Duodenal mucosa (tissue), 2 donors: ENCODE results near the gene ATRN.

ENCODE experiments used
- H3K27ac ChIP-seq: one replicate; pipeline ENCODE4 v1.7.0; 2013; ENCODE audit warnings: low read depth, low read length
- H3K27me3 ChIP-seq, 2 donors: one replicate each; pipeline ENCODE4 v1.7.0; 2013; ENCODE audit warnings: low read length in 2 of 2, control low read depth in 1 of 2; ENCODE audit not compliant: insufficient read depth in 2 of 2, control insufficient read depth in 1 of 2
- H3K36me3 ChIP-seq, 2 donors: one replicate each; pipeline ENCODE4 v1.7.0; 2013; ENCODE audit warnings: low read length in 2 of 2, control low read depth in 1 of 2; ENCODE audit not compliant: insufficient read depth in 2 of 2, control insufficient read depth in 1 of 2
- H3K4me1 ChIP-seq, 2 donors: one replicate each; pipeline ENCODE4 v1.7.0; 2013; ENCODE audit warnings: low read length in 2 of 2, control low read depth in 1 of 2; ENCODE audit not compliant: insufficient read depth in 2 of 2, control insufficient read depth in 1 of 2
- H3K4me3 ChIP-seq, 2 donors: one replicate each; pipeline ENCODE4 v1.7.0; 2013; ENCODE audit warnings: low read length in 2 of 2, low read depth in 1 of 2
- H3K9ac ChIP-seq, 2 donors: one replicate each; pipeline ENCODE4 v1.7.0; 2013; ENCODE audit warnings: low read length in 2 of 2, low read depth in 1 of 2
- H3K9me3 ChIP-seq, 2 donors: one replicate each; pipeline ENCODE4 v1.7.0; 2013; ENCODE audit warnings: low read length in 2 of 2, control low read depth in 1 of 2; ENCODE audit not compliant: control insufficient read depth in 1 of 2

The ATRN gene

DNA sequence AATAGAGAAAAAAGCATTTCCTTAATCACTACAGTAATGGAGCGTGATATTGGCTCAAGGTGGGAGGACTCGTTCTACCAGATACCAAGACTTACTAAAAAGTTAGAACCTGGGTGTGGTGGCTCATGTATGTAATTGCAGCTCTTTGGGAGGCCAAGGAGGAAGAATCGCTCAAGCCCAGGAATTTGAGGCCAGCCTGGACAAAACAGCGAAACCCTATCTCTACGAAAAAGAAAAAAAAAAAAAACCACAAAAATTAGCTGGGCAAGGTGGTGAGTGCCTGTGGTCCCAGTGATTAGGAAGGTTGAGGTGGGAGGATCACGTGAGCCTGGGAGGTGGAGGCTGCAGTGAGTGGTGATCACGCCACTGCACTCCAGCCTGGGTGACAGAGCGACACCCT lies 24.0 kb upstream of the ATRN start:
- H3K9me3 ChIP-seq = no peaks in the 10 kb centered on the region
- H3K9ac ChIP-seq = no peak overlapping the region
- no peaks in the 10 kb centered on the region for H3K4me1 ChIP-seq
- no peak overlapping the region for H3K27ac ChIP-seq
- no peak overlapping the region for H3K4me3 ChIP-seq
- no peaks in the 10 kb centered on the region for H3K27me3 ChIP-seq
- H3K36me3 ChIP-seq = no peaks in the 10 kb centered on the region

- H3K4me1 ChIP-seq = no peaks in the 10 kb centered on the region
- no peak overlapping the region for H3K4me3 ChIP-seq
- no peak overlapping the region for H3K9ac ChIP-seq
- no peaks in the 10 kb centered on the region for H3K27me3 ChIP-seq
- no peaks in the 10 kb centered on the region for H3K36me3 ChIP-seq
- no peaks in the 10 kb centered on the region for H3K9me3 ChIP-seq
- H3K27ac ChIP-seq = no peak overlapping the region
Observed at GRCh38 chr20:3447321-3447720, 23.5 kb upstream of the ATRN start.

- no peaks in the 10 kb centered on the region for H3K4me1 ChIP-seq
- H3K27me3 ChIP-seq = no peaks in the 10 kb centered on the region
- H3K27ac ChIP-seq = no peak overlapping the region
- H3K9ac ChIP-seq = no peak overlapping the region
- no peaks in the 10 kb centered on the region for H3K9me3 ChIP-seq
- no peak overlapping the region for H3K4me3 ChIP-seq
- H3K36me3 ChIP-seq = no peaks in the 10 kb centered on the region
Observed at GRCh38 chr20:3449319-3449718, 21.5 kb upstream of the ATRN start.

DNA sequence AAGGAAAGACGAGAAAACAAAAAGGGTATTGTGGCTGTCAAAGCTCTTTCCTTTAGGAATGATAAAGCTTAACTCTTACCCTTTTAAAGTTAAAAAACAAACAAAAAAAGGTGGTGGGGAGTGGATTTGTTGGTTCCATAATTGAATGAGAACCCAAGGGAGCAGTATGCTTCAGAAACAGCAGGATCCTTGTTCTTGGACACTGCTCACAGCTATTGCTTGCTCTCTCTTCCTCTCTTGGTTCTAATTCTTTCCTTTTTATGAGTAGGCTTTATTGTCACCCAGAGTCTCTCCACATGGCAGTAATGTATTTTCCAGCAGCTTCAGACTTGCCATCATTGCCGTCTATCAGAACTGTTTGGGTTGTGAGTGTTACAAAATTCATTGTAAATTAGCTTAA lies 18.7 kb upstream of the ATRN start:
- Histone ChIP-seq H3K9ac (no peak overlapping the region), H3K36me3 (no peaks in the 10 kb centered on the region), H3K27me3 (no peaks in the 10 kb centered on the region), H3K27ac (no peak overlapping the region), H3K9me3 (no peaks in the 10 kb centered on the region), H3K4me1 (no peaks in the 10 kb centered on the region), H3K4me3 (no peak overlapping the region)

DNA sequence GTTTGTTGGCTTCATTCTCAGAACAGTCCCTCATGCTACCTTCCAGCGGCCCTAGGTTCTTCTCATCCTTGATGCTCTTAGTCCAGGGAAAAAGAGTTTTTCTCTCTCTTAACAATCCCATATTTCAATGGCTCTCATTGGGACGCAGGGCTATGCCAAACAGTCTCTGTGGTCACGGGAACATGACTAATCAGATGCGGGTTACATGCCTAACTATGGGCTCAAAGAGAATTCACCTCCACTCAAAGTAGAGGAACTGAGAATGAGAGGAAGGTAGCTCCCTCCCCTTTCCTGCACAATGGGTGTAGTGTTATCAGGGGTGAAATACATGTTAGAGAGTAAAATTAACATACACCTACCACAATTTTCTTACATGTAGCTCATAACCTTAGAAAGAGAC lies 18.1 kb upstream of the ATRN start:
- Histone ChIP-seq H3K27me3 (no peaks in the 10 kb centered on the region), H3K36me3 (no peaks in the 10 kb centered on the region), H3K27ac (no peak overlapping the region), H3K4me3 (no peak overlapping the region), H3K9ac (no peak overlapping the region), H3K4me1 (no peaks in the 10 kb centered on the region), H3K9me3 (no peaks in the 10 kb centered on the region)

GRCh38 chr20:3454831-3455230 lies 16.0 kb upstream of the ATRN start:
- no peak overlapping the region for H3K4me3 ChIP-seq
- peaks cover 4% of the 10 kb centered on the region in 2 donors for H3K4me1 ChIP-seq
- H3K27me3 ChIP-seq = no peaks in the 10 kb centered on the region
- no peaks in the 10 kb centered on the region for H3K9me3 ChIP-seq
- H3K9ac ChIP-seq = no peak overlapping the region
- H3K36me3 ChIP-seq = no peaks in the 10 kb centered on the region
- H3K27ac ChIP-seq = no peak overlapping the region

- Histone ChIP-seq H3K4me1 (peaks cover 7 to 9% of the 10 kb centered on the region in 2 donors), H3K27me3 (no peaks in the 10 kb centered on the region), H3K4me3 (no peak overlapping the region), H3K9me3 (no peaks in the 10 kb centered on the region), H3K9ac (no peak overlapping the region), H3K27ac (no peak overlapping the region), H3K36me3 (no peaks in the 10 kb centered on the region)
Observed at GRCh38 chr20:3456648-3457047, 14.2 kb upstream of the ATRN start.

- Histone ChIP-seq H3K9me3 (no peaks in the 10 kb centered on the region), H3K36me3 (no peaks in the 10 kb centered on the region), H3K4me3 (peak overlapping the region in 1 of 2 donors; percentile 30)
Observed at GRCh38 chr20:3459881-3460307, 10.9 kb upstream of the ATRN start.

DNA sequence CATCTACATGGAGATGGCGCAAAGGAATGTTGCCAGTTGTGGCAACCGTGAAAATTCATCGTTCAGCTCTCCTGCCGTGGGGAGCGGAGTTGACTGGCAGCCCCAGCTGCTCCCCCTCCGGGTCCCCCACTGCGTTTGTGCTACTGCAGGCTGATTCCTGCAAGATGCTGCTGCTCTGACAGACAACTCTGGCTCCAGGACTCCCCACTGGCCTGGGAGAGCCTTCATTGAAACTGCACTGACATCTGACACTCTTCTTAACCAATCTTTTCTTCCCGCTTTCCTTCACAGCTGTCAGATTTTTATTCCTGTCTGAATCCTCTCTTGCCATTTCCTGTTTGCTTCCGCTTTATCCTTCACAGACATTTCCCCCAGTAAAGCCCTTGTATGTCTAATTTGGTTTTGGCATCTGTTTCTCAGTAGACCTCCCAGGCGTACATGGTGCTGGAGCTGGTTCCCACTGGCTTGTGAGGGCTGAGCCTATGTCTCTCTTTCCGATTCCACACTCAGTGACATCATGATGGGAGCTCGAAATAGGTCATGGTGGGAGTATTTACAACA lies 9.5 kb upstream of the ATRN start:
- Histone ChIP-seq H3K36me3 (no peaks in the 10 kb centered on the region), H3K4me3 (no peak overlapping the region), H3K9me3 (no peaks in the 10 kb centered on the region), H3K27ac (no peak overlapping the region), H3K4me1 (peaks cover 7 to 11% of the 10 kb centered on the region in 2 donors), H3K27me3 (no peaks in the 10 kb centered on the region), H3K9ac (no peak overlapping the region)

More at GRCh38 chr20:3459881-3460307, 10.9 kb upstream of the ATRN start:
- H3K4me1 ChIP-seq = peaks cover 7 to 11% of the 10 kb centered on the region in 2 donors
- H3K27ac ChIP-seq = no peak overlapping the region
- H3K9ac ChIP-seq = no peak overlapping the region
- H3K27me3 ChIP-seq = no peaks in the 10 kb centered on the region

DNA sequence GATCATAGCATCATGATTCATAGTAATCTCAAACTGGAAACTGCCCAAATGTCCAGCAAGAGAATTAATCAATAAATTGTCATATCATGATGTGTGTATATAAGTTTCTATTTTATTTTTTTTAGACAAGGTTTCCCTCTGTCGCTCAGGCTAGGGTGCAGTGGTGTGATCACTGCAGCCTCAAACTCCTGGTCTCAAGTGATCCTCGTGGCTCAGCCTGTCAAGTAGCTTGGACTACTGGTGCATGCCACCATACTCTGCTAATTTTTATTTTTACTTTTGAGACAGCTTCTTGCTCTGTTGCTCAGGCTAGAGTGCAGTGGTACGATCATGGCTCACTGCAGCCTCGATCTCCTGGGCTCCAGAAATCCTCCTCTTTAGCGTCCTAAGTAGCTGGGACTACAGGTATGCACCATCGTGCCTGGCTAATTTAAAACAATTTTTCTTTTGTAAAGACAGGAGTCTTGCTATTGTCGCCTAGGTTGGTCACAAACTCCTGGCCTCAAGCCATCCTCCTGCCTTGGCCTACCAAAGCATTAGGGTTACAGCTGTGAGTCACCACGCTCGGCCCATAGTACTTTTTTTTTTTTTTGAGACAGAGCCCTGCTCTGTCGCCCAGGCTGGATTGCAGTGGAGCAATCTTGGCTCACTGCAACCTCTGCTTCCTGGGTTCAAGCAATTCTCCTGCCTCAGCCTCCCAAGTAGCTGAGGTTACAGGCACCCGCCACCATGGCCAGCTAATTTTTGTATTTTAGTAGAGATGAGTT lies 8.7 kb upstream of the ATRN start:
- H3K4me1 ChIP-seq = peaks cover 7 to 11% of the 10 kb centered on the region in 2 donors
- no peaks in the 10 kb centered on the region for H3K9me3 ChIP-seq
- H3K27me3 ChIP-seq = no peaks in the 10 kb centered on the region
- H3K36me3 ChIP-seq = no peaks in the 10 kb centered on the region
- no peak overlapping the region for H3K9ac ChIP-seq
- no peak overlapping the region for H3K4me3 ChIP-seq
- no peak overlapping the region for H3K27ac ChIP-seq
